ENCODE data around the gene ZFYVE19. TPM values are rescaled to one million over a fixed set of nuclear protein-coding genes. Genes with fewer than 3 reads are reported as not detected.

ZFYVE19 gene
- total RNA-seq, 1 donor from 2014 or later = 35.4 TPM

GRCh38 chr15:40812721-40813425 is 6.0 kb downstream of the ZFYVE19 start:
- intact Hi-C loops (cut with micrococcal nuclease) = no loop called here

GRCh38 chr15:40815042-40815698 is 8.3 kb downstream of the ZFYVE19 start:
- intact Hi-C loops (cut with micrococcal nuclease) = loop anchor here (2.0 kb wide), 1 partner anchor 80 kb away; the partner anchor contains the start of gene VPS18

GRCh38 chr15:40819048-40819447 is 12.2 kb downstream of the ZFYVE19 start:
- intact Hi-C loops (cut with micrococcal nuclease) = no loop called here

GRCh38 chr15:40821195-40821594 is 14.3 kb downstream of the ZFYVE19 start:
- intact Hi-C loops (cut with micrococcal nuclease) = no loop called here

GRCh38 chr15:40823572-40824343 is 16.9 kb downstream of the ZFYVE19 start:
- intact Hi-C loops (cut with micrococcal nuclease) = no loop called here

- intact Hi-C loops (cut with micrococcal nuclease) = no loop called here
These were observed 19.0 kb downstream of the ZFYVE19 start for GRCh38 chr15:40825661-40826422.

- intact Hi-C loops (cut with micrococcal nuclease) = no loop called here
These were observed 19.7 kb downstream of the ZFYVE19 start for GRCh38 chr15:40826423-40827075.

GRCh38 chr15:40828447-40829036 is 21.7 kb downstream of the ZFYVE19 start, which contains the start of gene PPP1R14D:
Gene PPP1R14D (minus strand): TSS chr15:40828708. CDS start chr15:40828641, 67 bp downstream.
- intact Hi-C loops (cut with micrococcal nuclease) = no loop called here

- intact Hi-C loops (cut with micrococcal nuclease) = no loop called here
These were observed 22.2 kb downstream of the ZFYVE19 start for GRCh38 chr15:40829115-40829514.

GRCh38 chr15:40830884-40831283 is 24.0 kb downstream of the ZFYVE19 start:
- intact Hi-C loops (cut with micrococcal nuclease) = no loop called here

GRCh38 chr15:40831861-40832260 is 25.0 kb downstream of the ZFYVE19 start:
- intact Hi-C loops (cut with micrococcal nuclease) = no loop called here

GRCh38 chr15:40832903-40833302 is 26.0 kb downstream of the ZFYVE19 start:
- intact Hi-C loops (cut with micrococcal nuclease) = no loop called here

- intact Hi-C loops (cut with micrococcal nuclease) = no loop called here
These were observed 29.1 kb downstream of the ZFYVE19 start for GRCh38 chr15:40836020-40836419.

GRCh38 chr15:40838756-40839155 is 31.9 kb downstream of the ZFYVE19 start:
- intact Hi-C loops (cut with micrococcal nuclease) = no loop called here

GRCh38 chr15:40841741-40842140 is 34.9 kb downstream of the ZFYVE19 start:
- intact Hi-C loops (cut with micrococcal nuclease) = no loop called here

GRCh38 chr15:40843261-40843884 is 36.5 kb downstream of the ZFYVE19 start:
- intact Hi-C loops (cut with micrococcal nuclease) = no loop called here

GRCh38 chr15:40843885-40844695 is 37.2 kb downstream of the ZFYVE19 start, which contains the start of gene SPINT1:
Gene SPINT1 (plus strand): TSS chr15:40844048. CDS start chr15:40844555, 507 bp downstream.
- intact Hi-C loops (cut with micrococcal nuclease) = no loop called here

- intact Hi-C loops (cut with micrococcal nuclease) = no loop called here
These were observed 37.8 kb downstream of the ZFYVE19 start for GRCh38 chr15:40844696-40845030.

GRCh38 chr15:40845036-40845435 is 38.1 kb downstream of the ZFYVE19 start:
- intact Hi-C loops (cut with micrococcal nuclease) = no loop called here
